Measurements from ENCODE around the gene OR51B6. TPM values are rescaled to one million over a fixed set of nuclear protein-coding genes. Genes with fewer than 3 reads are reported as not detected.

The OR51B6 gene
- polyA plus RNA-seq, 1 donor (not counting 4 experiments of a cell fraction or from before 2014, with no cell fraction given): not detected

- no peak for FAIRE-seq
- Histone ChIP-seq H3K4me1 (ENCODE audit: control insufficient read depth, extremely low read depth, insufficient read depth, low read length) (no peaks in the 10 kb centered on the region), H3K9me3 (ENCODE audit: control insufficient read depth, low read depth, low read length) (no peaks in the 10 kb centered on the region), H3K79me2 (ENCODE audit: control insufficient read depth, insufficient read depth, low read length) (no peaks in the 10 kb centered on the region), H3K9ac (ENCODE audit: control insufficient read depth, extremely low read depth, insufficient read depth, low read length) (no peak overlapping the region), H2AFZ (ENCODE audit: control insufficient read depth, low read length) (no peak overlapping the region), H3K9me1 (ENCODE audit: control insufficient read depth, extremely low read depth, insufficient read depth, low read length) (no peaks in the 10 kb centered on the region), H3K4me2 (ENCODE audit: control insufficient read depth, extremely low read depth, insufficient read depth, low read depth, low read length) (no peak overlapping the region), H3K27me3 (ENCODE audit: control insufficient read depth, extremely low read depth, insufficient read depth, low read length) (no peaks in the 10 kb centered on the region), H3K27ac (ENCODE audit: control insufficient read depth, insufficient read depth, low read length) (no peak overlapping the region), H3K4me3 (ENCODE audit: control insufficient read depth in 2 of 3, extremely low read depth in 1 of 3, insufficient read depth in 2 of 3, low read depth in 1 of 3, low read length in 3 of 3) (no peak overlapping the region), H4K20me1 (ENCODE audit: control insufficient read depth, extremely low read depth, insufficient read depth, low read length) (no peaks in the 10 kb centered on the region), H3K36me3 (ENCODE audit: control insufficient read depth in 2 of 2, extremely low read depth in 1 of 2, insufficient read depth in 2 of 2, low read length in 2 of 2) (no peaks in the 10 kb centered on the region)
- dilution Hi-C loops (cut with MboI; ENCODE audit: extremely low pct_ligation_motif_present, low sequenced_read_pairs): no loop called here
- DNase-seq (ENCODE audit: low read depth, low spot score): no peak
- TF ChIP-seq CTCF (optimal IDR thresholded peaks at IDR 0.05 in 1 of 3, IDR thresholded peaks at IDR 0.05 in 1 of 3, conservative IDR thresholded peaks at IDR 0.05 in 1 of 3; ENCODE audit: extremely low read depth in 1 of 3, insufficient read depth in 2 of 3, low read length in 3 of 3) (no peak), EZH2 (IDR thresholded peaks at IDR 0.05; ENCODE audit: low read length) (no peak)
Measured at GRCh38 chr11:5384335-5384734, 33.0 kb downstream of the OR51B6 start.

DNA sequence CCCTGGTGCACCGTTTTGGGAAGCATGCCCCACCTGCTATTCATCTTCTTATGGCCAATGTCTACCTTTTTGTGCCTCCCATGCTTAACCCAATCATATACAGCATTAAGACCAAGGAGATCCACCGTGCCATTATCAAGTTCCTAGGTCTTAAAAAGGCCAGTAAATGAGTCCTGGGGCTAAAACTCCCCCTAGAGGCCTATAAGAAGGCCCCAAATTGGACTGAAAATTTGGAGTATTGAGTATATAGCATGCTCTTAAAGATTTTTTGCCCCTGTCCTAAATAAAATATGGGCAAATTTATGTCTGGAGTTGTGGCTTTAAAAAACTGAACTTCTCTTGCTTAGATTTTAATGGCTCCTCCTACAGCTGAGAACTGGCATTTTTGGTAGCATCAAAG is 38.9 kb downstream of the OR51B6 start:
- no peaks in the 10 kb centered on the region for H3K79me2 ChIP-seq (ENCODE audit: control insufficient read depth, insufficient read depth, low read length)
- FAIRE-seq: no peak

More for the DNA sequence above, 38.9 kb downstream of the OR51B6 start:
- DNase-seq (ENCODE audit: low read depth, low spot score): no peak
- Histone ChIP-seq H3K36me3 (ENCODE audit: control insufficient read depth in 2 of 2, extremely low read depth in 1 of 2, insufficient read depth in 2 of 2, low read length in 2 of 2) (no peaks in the 10 kb centered on the region), H3K9ac (ENCODE audit: control insufficient read depth, extremely low read depth, insufficient read depth, low read length) (no peak overlapping the region), H3K4me3 (ENCODE audit: control insufficient read depth in 2 of 3, extremely low read depth in 1 of 3, insufficient read depth in 2 of 3, low read depth in 1 of 3, low read length in 3 of 3) (no peak overlapping the region), H3K27ac (ENCODE audit: control insufficient read depth, insufficient read depth, low read length) (no peak overlapping the region), H3K27me3 (ENCODE audit: control insufficient read depth, extremely low read depth, insufficient read depth, low read length) (no peaks in the 10 kb centered on the region), H3K9me3 (ENCODE audit: control insufficient read depth, low read depth, low read length) (no peaks in the 10 kb centered on the region), H2AFZ (ENCODE audit: control insufficient read depth, low read length) (no peak overlapping the region), H3K4me2 (ENCODE audit: control insufficient read depth, extremely low read depth, insufficient read depth, low read depth, low read length) (no peak overlapping the region), H3K4me1 (ENCODE audit: control insufficient read depth, extremely low read depth, insufficient read depth, low read length) (no peaks in the 10 kb centered on the region), H4K20me1 (ENCODE audit: control insufficient read depth, extremely low read depth, insufficient read depth, low read length) (no peaks in the 10 kb centered on the region), H3K9me1 (ENCODE audit: control insufficient read depth, extremely low read depth, insufficient read depth, low read length) (no peaks in the 10 kb centered on the region)
- dilution Hi-C loops (cut with MboI; ENCODE audit: extremely low pct_ligation_motif_present, low sequenced_read_pairs): no loop called here
- TF ChIP-seq CTCF (optimal IDR thresholded peaks at IDR 0.05 in 1 of 3, IDR thresholded peaks at IDR 0.05 in 1 of 3, conservative IDR thresholded peaks at IDR 0.05 in 1 of 3; ENCODE audit: extremely low read depth in 1 of 3, insufficient read depth in 2 of 3, low read length in 3 of 3) (no peak), EZH2 (IDR thresholded peaks at IDR 0.05; ENCODE audit: low read length) (no peak)
